ENCODE data around the gene SUCNR1.

- TF ChIP-seq GATA3 (IDR thresholded peaks at IDR 0.05; ENCODE audit: low read depth, low read length), result no peak
- TF ChIP-seq GATA2 (IDR thresholded peaks at IDR 0.05; ENCODE audit: low read depth, low read length), result no peak
Measured at GRCh38 chr3:151905647-151906046, 32.2 kb downstream of the SUCNR1 start.
